ENCODE results near the gene RAD9A.
A peak's percentile ranks its signal among the peaks of the same experiment; 100 is the strongest.

Gene RAD9A

DNA sequence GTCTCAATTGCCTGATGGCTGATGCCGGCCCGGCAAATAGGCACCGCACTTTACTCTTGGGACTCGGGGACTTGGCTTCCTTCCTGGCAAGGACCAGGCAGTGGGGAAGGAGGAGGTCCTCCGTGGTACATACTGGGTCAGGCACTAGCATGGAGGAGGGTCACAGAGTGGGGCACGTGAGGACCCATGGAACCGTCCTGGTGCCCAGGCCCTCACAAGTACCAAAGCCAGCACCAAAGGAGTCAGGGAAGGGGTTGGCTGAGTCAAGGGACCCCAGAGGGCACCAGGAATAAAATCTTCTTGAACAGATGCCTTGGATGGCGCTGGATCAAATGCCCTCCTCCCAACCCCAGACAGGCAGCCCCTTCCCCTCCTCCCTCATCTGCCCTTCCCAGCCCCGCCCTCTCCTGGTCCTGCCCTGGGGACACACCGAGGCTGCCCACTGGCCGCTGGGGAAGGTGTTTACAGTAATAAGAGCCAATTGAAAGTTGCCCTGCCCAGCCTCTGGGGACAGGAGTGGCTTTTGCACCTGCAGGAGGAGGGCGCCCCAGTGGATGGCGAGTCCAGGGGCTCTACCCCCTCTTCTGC, 18.1 kb downstream of the RAD9A start:
- no peak for DNase-seq (ENCODE audit: low read depth in 2 of 2)

DNA sequence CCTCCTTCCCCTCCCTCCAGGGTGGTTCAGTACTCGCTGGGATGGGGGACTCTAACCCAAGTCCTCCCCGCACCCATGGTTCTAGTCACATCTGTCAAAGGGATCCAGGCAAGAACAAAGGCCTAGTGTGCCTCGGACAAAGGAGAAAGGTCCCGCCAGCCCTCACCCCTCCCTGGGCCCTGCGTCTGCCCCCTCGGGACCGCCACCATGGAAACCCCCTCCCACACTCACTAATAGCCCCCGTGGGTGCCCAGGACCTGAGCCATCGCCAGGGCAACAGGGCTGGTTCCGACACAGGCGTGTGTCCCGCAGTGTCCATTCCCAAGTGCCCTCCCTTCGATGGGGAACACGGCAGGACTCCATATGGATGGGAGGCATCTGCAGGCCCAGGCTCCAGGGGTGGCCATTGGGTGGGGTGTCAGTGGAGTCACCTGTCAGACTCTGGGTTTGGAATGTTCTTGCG, 18.6 kb downstream of the RAD9A start:
- no peak for DNase-seq (ENCODE audit: low read depth in 2 of 2)

DNA sequence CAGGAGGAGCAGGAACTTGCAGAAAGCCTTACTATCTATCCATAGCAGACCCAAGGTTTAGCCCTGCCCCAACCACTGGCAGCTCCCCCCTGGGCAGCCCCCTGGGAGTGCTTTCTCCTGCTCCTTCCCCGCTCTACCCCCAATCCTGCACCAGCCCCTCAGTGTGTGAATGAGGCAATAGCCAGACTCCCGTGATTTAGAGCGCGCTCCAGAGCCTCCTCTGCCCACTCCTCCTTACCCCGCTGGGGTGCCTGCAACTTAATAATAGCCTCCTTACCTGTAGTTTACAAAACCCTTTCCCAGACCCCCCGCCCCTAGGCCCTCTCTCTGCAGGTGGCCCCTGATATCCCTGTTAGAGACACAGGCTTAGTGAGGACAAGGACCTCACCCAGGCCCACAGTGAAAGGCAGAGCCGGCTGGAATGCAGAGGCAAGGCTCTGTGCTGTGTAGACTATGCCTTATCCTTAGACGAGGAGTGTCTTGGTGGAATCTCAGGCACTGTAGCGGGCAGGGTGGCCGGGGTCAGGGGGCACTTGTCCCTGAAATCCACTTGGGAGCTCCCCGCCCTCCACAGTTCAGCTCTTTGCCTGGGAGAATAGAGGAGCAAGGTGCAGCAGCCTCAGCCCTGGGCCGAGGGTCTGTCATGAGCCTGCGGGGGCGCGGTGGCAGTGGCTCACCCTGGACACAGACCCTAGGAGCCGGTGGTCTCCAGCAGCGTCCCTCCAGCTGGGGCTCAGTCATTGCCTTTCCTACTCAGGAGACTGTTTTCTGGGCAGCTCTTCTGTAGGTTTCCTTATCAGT, 19.4 kb downstream of the RAD9A start:
- no peak for DNase-seq (ENCODE audit: low read depth in 2 of 2)

DNA sequence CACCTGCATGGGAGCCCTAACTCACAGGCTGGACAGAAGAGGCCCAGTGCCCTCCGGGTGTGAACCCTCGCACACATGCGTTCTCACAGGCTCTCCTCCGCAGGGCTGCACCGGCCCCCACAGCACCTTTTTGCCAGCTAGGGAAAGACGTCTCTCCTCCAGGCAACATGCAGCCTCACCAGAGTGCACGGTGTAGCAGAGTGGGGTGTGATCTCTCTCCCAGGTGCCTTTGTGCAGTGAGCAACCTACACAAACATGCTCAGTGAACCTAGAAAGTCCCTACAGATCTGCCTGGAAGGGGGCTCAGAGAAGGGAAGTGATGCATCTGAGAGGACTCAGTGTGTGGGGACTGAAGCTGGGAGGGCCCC, 20.0 kb downstream of the RAD9A start:
- no peak for DNase-seq (ENCODE audit: low read depth in 2 of 2)

DNA sequence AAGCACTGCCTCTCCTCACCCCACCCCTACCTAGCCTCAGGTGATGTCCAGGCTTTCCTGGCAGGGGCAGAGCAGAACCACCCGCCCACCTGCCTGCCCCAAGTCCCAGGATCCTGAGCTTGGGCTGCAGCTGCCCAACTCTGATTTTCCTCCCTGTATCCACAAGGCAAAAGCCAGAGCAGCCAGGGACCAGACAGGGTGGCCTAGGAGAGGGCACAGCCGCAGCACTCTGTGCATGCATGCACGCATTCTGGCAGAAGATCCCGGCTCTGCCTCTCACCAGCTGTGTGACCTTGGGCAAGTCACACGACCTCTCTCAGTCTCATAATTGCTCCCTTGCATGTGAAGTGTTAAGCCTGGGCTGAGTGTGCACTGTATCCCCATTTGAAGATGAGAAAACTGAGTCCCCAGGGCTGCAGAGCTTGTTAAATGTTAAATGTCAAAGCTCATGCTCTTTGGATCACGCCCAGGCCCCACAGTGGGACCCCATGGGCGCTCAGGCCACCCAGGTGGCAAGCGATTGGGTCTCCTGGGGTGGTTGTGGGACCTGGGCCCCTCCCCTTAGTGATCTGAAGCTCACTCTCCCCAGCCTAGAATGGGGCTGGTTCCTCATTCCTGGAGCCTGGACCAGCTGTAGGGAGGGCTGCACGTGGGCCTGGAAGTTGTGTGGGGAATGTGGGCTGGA, 20.9 kb downstream of the RAD9A start:
- DNase-seq (ENCODE audit: low read depth in 2 of 2): no peak

DNA sequence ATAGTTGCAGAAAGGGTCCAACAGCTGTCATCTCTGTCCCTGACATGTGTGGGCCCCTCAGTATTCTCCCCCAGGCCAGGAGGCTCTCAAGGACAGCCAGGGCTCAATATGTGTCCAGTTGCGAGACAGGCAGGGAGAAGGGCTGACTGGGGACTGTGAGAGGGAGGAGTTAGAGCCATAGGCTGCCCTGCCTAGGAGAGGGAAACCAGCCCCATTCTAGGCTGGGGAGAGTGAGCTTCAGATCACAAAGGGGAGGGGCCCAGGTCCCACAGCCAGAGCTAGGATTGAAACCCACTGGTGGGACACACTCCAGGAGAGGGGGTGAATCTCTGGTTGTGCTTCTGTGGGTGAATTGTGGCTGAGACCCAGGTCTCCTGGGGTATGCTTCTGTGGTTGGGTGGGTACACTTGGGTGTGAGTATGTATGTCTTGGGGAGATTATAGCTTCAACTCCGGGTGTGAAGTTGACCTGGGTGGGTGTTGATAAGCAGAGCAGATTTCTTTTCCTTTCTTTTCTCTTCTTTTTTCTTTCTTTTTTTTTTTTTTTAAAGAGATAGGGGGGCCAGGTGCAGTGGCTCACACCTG, 21.6 kb downstream of the RAD9A start:
- DNase-seq (ENCODE audit: low read depth in 2 of 2): no peak

DNA sequence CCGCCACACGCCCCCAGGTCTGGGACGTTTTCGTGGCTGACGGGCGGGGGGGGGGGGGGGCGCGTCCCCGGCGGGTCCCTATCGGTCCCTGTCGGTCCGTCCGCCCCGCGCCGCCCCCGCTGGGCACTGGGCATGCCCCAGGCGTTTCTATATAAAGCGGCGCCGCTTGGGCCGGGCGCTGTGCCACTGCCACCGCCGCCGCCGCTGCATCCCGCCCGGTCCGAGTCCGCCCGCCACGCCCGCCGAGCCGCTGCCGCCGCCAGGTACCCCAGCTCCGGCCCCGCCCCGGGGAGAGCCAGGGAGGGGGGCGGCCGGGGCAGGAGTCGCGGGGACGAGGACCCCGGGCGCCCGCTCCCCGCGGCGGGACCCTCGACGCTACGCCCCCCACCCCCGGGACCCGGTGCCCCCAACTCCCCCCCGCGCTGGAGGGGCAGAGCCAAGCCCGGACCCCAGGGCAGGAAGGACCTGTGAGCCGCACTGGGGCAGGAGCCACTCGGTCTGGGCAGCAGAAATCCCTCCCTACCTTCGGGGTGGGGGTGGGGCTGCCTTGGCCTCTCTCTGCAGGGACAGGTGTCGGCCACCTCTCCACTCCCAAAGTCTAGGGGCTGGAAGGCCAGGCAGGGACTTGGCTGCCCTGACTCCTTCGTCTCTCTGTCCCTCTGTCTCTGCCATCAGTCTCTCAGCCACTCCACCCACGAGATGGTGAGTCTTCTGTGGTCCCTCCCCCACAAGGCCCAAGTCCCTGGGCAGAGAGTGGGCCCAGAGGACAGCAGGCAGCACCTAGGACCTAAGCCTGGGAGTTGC, 23.9 kb downstream of the RAD9A start, which contains the start of gene CARNS1:
CARNS1 (plus strand) TSS at position 178 of the 804 bp plus-strand sequence; CDS start at position 700, 522 bp downstream.
- no peak for DNase-seq (ENCODE audit: low read depth in 2 of 2)

DNA sequence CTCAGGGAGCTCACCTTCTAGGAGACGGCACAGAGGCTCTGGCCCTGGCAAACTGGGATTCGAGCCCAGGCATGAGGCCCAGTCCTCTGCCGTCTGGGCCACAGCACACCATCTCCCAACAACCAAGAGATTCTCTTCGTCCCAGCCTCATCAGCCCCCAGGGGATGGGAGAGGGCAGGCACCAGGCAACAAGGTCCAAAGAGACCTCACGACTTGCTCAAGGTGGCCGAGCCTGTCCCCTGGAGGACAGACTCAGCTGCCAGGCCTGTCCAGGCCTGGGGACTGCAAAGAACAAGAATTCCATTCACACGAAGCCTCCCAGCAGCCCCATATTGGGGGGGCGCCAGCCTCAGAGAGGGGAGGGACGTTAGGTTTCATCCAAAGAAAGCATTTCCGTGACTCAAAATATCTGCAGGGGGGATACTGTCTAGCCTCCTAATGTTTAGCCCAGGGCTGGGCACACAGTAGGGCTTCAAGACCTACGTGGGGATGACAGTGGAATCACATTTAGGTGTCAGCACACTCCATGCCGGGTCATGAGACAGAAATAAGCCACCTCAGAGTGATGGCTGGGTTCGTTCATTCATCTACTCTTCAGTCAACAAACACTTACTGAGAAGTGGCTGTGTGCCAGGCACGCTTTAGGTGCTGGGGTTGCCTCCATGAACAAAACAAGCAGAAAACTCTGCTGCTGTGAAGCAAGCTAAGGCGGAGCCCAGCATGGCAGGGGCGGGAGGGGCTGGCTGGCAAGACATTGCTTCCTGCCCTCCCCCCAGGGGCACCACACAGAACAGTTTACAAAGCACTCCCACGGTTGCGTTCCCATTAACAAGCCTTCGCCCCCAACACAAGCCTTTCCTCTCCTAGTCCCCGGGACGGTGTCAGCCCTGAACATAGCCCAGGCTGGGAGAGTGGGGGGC, 24.9 kb downstream of the RAD9A start:
- no peak for DNase-seq (ENCODE audit: low read depth in 2 of 2)

DNA sequence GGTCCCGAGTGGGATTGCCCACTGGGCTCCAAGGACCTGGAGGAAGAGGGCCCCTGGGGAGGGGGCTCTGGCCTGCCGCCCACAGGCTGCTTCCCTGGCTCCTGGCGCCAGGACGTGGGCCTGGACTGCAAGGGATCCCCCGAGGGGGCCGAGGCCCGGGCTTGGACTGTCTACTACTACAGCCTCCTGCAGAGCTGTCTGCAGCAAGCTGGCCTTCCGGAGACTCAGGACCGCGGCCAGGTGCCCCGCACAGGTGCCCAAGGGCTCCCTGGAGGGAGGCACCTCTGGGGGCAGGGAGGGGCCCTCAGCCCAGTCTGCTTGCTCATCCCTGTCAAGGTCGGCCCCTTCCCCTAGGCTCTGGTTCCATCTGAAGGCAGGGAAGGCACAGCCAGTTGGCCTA, 25.6 kb downstream of the RAD9A start:
- no peak for DNase-seq (ENCODE audit: low read depth in 2 of 2)

DNA sequence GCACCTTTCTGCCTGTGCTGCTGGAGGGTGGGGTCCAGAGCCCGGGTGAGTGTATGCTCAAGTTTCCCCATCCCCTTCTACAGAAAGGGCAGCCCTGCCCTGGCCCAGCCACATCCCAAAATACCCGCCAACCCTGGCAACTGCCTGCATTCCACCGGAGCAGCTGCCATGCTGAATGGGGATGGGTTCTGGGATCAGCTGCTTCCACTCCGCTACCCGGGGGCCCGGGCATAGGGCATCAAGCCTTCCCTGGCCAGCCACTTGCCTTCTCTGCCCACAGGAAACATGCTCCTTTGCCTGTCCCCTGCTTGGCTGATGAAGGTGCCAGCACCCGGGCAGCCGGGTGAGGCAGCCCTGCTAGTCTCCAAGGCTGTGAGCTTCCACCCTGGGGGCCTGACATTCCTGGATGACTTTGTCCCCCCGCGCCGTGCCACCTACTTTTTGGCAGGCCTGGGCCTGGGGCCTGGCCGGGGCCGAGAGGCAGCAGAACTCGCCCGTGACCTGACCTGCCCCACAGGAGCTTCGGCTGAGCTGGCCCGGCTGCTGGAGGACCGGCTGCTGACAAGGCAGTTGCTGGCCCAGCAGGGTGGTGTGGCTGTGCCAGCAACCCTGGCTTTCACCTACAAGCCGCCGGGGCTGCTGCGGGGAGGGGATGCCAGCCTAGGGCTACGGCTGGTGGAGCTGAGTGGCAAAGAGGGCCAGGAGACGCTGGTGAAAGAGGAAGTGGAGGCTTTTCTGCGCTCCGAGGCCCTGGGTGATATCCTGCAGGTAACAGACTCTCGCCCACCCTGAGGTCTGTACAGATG, 26.9 kb downstream of the RAD9A start:
- DNase-seq (ENCODE audit: low read depth in 2 of 2): no peak

DNA sequence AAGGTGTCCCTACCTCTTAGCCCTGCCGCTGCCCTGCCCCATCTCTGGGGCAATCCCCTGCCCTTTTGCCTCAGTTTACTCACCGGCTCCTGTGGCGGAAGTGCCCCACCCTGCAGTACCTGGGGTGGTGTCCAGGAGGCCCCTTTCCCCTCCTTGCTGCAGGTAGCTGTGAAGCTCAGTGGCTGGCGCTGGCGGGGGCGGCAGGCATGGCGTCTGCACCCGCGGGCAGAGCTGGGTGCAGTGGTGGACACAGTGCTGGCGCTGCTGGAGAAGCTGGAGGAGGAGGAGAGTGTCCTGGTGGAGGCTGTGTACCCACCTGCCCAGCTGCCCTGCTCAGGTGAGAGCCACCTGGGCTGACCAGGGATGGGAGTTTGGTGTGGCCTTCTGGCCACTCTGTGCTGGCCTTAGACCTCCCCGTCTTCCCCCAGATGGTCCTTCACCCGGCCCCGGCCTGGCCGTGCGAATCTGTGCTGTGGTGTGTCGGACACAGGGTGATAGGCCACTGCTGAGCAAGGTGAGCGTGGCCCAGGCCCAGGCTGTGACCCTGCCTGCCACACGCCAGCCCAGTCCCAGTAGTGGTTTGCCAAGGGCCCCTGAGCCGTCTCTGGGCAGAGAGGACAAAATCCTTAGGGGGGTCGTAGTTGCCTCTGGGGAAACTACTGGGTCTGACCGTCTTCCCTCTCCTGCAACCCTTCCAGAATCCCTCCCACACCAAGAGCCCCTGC, 27.7 kb downstream of the RAD9A start:
- no peak for DNase-seq (ENCODE audit: low read depth in 2 of 2)

DNA sequence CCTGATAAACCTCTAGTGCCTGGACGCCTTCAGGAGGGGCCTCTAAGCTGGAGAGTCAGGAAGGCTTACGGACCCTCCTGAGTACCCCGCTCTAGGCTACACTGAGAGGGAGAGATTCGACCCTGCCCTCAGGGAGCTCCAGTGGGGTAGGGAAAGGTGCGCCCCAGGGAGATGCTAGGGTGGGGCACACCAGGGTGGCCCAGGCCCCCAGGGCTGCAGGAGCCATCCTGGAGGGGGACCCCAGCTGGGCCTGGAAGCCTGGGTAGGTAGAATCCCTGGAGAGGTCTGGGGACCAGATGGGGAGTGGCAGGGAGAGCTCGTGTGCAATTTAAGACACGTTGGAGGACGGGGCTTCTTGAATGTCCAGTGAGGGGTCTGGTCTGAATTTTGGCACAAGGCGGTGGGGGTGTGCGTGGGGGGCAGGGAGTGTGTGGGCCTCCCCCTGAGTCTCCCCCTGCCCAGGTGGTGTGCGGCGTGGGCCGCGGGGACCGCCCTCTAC, 28.4 kb downstream of the RAD9A start:
- DNase-seq (ENCODE audit: low read depth in 2 of 2): no peak

DNA sequence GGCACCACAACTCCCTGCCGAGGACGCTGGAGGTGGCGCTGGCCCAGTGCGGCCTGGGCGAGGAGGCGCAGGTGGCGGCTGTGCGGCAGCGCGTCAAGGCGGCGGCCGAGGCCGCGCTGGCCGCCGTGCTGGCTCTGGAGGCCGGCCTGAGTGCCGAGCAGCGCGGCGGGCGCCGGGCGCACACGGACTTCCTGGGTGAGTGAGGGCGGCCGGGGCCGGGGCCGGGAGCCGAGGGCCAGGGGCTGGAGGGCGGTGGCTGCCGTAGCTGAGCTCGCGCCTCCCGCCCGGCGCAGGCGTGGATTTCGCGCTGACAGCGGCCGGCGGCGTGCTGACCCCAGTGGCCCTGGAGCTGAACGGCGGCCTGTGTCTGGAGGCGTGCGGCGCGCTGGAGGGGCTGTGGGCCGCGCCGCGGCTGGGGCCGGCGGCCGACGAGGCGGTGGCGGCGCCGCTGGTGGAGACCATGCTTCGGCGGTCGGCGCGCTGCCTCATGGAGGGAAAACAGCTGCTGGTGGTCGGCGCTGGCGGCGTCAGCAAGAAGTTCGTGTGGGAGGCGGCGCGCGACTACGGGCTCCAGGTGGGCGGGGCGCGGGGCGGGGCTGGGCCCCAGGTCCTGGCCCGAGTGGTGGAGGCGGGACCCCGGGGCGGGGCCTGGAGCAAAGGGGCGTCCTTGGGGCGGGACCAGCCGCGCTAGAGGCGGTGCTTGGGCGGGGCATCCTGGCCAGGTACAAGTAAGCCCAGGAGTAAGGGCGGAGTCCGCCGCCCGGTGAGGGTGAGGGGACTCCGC, 29.1 kb downstream of the RAD9A start:
- peak; percentile 97 to 98 for DNase-seq (ENCODE audit: low read depth in 2 of 2)

DNA sequence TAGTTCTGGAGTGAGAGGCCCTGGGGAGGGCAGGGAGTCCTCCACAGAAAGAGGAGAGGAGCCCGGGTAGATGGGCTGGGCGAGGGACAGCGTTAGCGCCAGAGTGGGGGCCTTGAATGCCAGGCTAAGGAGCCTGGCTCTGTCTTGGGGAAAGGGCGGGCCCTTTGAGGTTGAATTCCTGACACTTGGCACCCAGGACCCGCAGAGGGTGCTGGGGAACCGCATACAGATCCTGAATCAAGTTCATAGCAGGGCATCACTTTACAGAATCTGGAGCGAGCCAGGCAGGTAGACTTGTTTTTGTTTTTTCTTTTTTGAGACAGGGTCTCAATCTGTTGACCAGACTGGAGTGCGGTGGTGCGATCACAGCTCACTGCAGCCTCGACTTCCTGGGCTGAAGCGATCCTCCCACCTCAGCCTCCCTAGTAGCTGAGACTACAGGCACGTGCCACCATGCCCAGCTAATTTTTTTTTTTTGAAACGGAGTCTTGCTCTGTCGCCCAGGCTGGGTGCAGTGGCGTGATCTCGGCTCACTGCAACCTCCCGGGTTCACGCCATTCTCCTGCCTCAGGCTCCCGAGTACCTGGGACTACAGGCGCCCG, 29.7 kb downstream of the RAD9A start:
- DNase-seq (ENCODE audit: low read depth in 2 of 2): no peak

DNA sequence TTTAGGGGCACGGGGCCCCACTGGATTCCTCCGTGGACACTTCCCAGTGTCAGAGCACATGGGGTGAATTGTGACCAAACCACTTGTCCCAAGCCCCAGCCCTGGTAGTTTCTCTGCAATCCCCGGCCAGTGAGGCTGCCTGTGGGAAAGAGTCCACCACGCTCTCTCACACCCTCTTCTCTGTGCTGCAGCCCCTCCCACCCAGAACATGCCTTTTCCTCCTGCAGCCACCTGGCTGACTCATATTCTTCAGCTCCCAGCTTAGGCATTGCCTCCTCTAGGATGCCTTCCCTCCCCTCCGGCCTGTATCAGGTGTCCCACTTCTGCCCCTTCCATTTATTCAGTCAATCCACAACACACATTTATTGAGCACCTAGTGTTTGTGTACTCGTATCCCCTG, 31.1 kb downstream of the RAD9A start:
- no peak for DNase-seq (ENCODE audit: low read depth in 2 of 2)

DNA sequence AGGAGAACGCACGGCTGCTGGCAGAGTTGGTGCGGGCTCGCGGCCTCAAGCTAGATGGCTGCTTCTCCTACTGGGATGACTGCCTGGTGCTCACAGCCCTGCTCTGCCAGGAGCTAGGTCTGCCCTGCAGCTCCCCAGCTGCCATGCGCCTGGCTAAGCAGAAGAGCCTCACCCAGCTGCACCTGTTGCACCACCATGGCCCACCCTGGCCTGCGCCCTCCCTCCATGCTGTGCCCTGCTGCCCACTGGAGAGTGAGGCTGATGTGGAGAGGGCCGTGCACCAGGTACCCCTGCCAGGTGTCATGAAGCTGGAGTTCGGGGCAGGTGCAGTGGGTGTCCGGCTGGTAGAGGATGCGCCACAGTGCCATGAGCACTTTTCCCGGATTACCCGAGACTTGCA, 31.7 kb downstream of the RAD9A start:
- no peak for DNase-seq (ENCODE audit: low read depth in 2 of 2)

DNA sequence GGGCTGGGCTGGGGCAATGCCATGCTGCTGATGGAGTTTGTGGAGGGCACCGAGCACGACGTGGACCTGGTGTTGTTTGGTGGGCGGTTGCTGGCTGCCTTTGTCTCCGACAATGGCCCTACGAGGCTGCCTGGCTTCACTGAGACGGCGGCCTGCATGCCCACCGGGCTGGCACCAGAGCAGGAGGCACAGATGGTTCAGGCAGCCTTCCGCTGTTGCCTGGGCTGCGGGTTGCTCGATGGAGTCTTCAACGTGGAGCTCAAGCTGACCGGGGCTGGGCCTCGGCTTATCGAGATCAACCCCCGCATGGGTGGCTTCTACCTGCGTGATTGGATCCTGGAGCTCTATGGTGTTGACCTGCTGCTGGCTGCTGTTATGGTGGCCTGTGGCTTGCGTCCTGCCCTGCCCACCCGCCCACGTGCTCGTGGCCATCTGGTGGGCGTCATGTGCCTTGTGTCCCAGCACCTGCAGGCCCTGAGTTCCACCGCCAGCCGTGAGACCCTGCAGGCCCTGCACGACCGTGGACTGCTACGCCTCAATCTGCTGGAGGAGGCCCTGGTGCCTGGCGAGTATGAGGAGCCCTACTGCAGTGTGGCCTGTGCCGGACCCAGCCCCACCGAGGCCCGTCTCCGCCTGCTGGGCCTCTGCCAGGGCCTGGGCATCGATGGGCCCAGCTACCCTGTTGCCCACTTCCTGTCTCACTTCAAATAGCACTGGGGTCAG, 32.3 kb downstream of the RAD9A start:
- DNase-seq (ENCODE audit: low read depth in 2 of 2): no peak
